Measurements from ENCODE around the gene CDH13.

- TF ChIP-seq CTCF (IDR thresholded peaks at IDR 0.05; ENCODE audit: low read length) (no peak), EZH2 (optimal IDR thresholded peaks at IDR 0.05; ENCODE audit: low read depth, low read length) (no peak), EZH2phosphoT487 (IDR thresholded peaks at IDR 0.05; ENCODE audit: low read length) (no peak)
Measured at GRCh38 chr16:83037102-83037501, 410.3 kb downstream of the CDH13 start.
